PC-9 (cell line): ENCODE results near the gene RNF40. TPM values are rescaled to one million over a fixed set of nuclear protein-coding genes. Genes with fewer than 3 reads are reported as not detected.

Experiments used
- BruUV-seq: library from RNA; stranded (reverse); fragments of 400-500 nt; replicated peaks from 2 replicates; lab custom pipeline; 2021; lab: Mats Ljungman, UMichigan
- CTCF ChIA-PET: fragments of 300-600 bp; sonication (Branson Sonifier 250); formaldehyde crosslinking; loops from one replicate; lab custom pipeline; 2022; ENCODE audit warnings: antibody characterized with exemption; lab: Charles Lee
- POLR2A ChIA-PET: fragments of 300-600 bp; sonication (Branson Sonifier 250); formaldehyde crosslinking; loops from one replicate; lab custom pipeline; 2022; ENCODE audit warnings: antibody characterized with exemption; ENCODE audit not compliant: unreplicated experiment; lab: Charles Lee
- DNase-seq, 2 experiments: peaks; one replicate each; pipeline versions ENCODE4 v3.0.0 to v3.0.0-alpha.2; 2015 to 2022; ENCODE audit warnings: mixed read lengths in 1 of 2
- H2AFZ ChIP-seq: fragments of 200-600 bp; sonication (generic); 2 replicates; pipeline ENCODE4 v1.8.1; 2017; ENCODE audit warnings: antibody characterized with exemption
- H3F3A ChIP-seq: fragments of 200-600 bp; sonication (generic); 2 replicates; pipeline ENCODE4 v1.8.1; 2017; ENCODE audit warnings: antibody characterized with exemption, mild to moderate bottlenecking, low read depth; ENCODE audit not compliant: insufficient read depth
- H3K27ac ChIP-seq: fragments of 200-600 bp; sonication (generic); 2 replicates; pipeline ENCODE4 v1.6.1; 2016; ENCODE audit warnings: mixed run types
- H3K27me3 ChIP-seq: fragments of 200-600 bp; sonication (generic); 2 replicates; pipeline ENCODE4 v1.6.1; 2016; ENCODE audit warnings: low read depth, mixed run types; ENCODE audit not compliant: insufficient read depth
- H3K36me3 ChIP-seq: fragments of 200-600 bp; sonication (generic); 2 replicates; pipeline ENCODE4 v1.6.1; 2016; ENCODE audit warnings: low read depth, mixed run types
- H3K4me1 ChIP-seq: fragments of 200-600 bp; sonication (generic); replicated peaks from 2 replicates; pipeline ENCODE4 v1.6.1; 2016; ENCODE audit warnings: mixed run types; ENCODE audit not compliant: insufficient read depth
- H3K4me2 ChIP-seq: fragments of 200-600 bp; sonication (generic); 2 replicates; pipeline ENCODE4 v1.6.1; 2017; ENCODE audit warnings: mixed run types
- H3K4me3 ChIP-seq: fragments of 200-600 bp; sonication (generic); 2 replicates; pipeline ENCODE4 v1.6.1; 2016; ENCODE audit warnings: mixed run types
- H3K79me2 ChIP-seq: fragments of 200-600 bp; sonication (generic); 2 replicates; pipeline ENCODE4 v1.6.1; 2017; ENCODE audit warnings: low read depth, mixed run types
- H3K9me2 ChIP-seq: fragments of 200-600 bp; sonication (generic); 2 replicates; pipeline ENCODE4 v1.8.1; 2017; ENCODE audit warnings: mild to moderate bottlenecking; ENCODE audit not compliant: insufficient read depth
- H3K9me3 ChIP-seq: fragments of 200-600 bp; sonication (generic); 2 replicates; pipeline ENCODE4 v1.8.1; 2016; ENCODE audit warnings: low read depth; ENCODE audit not compliant: insufficient read depth
- H4K20me1 ChIP-seq: fragments of 200-600 bp; sonication (generic); 2 replicates; pipeline ENCODE4 v1.8.1; 2017; ENCODE audit not compliant: insufficient read depth
- EZH2 ChIP-seq: fragments of 200-600 bp; sonication (generic); IDR thresholded peaks from 2 replicates; pipeline ENCODE4 v1.8.0; 2017; ENCODE audit warnings: antibody characterized with exemption, low read depth
- intact Hi-C: fragments of 100-400 bp; cut with micrococcal nuclease; formaldehyde crosslinking; loops from one replicate; pipeline ENCODE4 v1.10.0; 2022; ENCODE audit not compliant: unreplicated experiment
- total RNA-seq: library from RNA; stranded (reverse); gene quantifications from 2 replicates; pipeline ENCODE4 v1.2.3, GENCODE V29; 2021
- TF ChIP-seq, protein P1 (sequence below): fragments of 200-600 bp; sonication (generic); conservative IDR thresholded peaks from 2 replicates; pipeline ENCODE4 v1.6.1; 2017; ENCODE audit warnings: mixed run types, antibody characterized with exemption, mild to moderate bottlenecking, moderate library complexity

RNF40 gene
- total RNA-seq, 1 experiment from 2014 or later = 178 TPM

DNA sequence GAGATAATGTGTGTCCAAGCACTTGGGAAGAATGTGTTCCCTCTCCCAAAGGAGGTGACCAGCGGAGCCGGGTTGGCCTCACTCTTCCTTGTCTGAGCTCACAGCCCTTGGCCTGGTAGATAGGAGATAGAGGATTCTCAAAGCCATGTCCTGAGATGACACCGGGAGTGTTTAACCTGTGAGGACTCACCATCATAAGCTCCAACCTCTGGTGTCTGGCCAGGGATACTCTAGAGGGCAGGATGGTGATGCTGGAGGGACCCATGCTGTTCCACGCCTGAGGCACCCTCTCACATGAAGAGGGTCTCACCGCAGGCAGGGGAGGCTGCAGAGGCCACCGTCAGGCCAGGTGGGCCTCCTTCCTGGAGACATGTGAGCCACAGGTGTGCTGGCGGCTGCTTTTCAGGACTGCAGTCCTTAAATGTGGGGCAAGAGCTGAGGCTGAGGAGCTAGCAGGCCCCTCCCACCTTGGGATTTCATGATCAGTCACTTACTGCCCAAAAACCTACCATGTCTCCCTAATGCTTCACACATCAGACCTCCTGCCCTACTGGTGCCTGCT lies 31.5 kb downstream of the RNF40 start:
- Histone ChIP-seq H3K9me2 (no peaks in the 10 kb centered on the region), H2AFZ (no peak overlapping the region), H3K4me2 (no peak overlapping the region), H4K20me1 (no peaks in the 10 kb centered on the region), H3K27ac (no peak overlapping the region), H3K36me3 (no peaks in the 10 kb centered on the region), H3K4me3 (no peak overlapping the region), H3K9me3 (no peaks in the 10 kb centered on the region), H3F3A (peaks cover 11% of the 10 kb centered on the region), H3K79me2 (no peaks in the 10 kb centered on the region), H3K4me1 (peaks cover 8% of the 10 kb centered on the region), H3K27me3 (no peaks in the 10 kb centered on the region)
- peak in 1 of 2 experiments; percentile 32 for DNase-seq
- CTCF ChIA-PET = interaction anchor here (0.5 kb wide), 1 partner anchor 19 kb away, joined by 3 read pairs; no protein-coding TSS in a partner anchor
- BruUV-seq = no TSS peak
- POLR2A ChIA-PET = interaction anchor here (0.5 kb wide), 1 partner anchor 97 kb away, joined by 3 read pairs; no protein-coding TSS in a partner anchor
- no peak for TF ChIP-seq EZH2
- TF ChIP-seq, protein P1, sequence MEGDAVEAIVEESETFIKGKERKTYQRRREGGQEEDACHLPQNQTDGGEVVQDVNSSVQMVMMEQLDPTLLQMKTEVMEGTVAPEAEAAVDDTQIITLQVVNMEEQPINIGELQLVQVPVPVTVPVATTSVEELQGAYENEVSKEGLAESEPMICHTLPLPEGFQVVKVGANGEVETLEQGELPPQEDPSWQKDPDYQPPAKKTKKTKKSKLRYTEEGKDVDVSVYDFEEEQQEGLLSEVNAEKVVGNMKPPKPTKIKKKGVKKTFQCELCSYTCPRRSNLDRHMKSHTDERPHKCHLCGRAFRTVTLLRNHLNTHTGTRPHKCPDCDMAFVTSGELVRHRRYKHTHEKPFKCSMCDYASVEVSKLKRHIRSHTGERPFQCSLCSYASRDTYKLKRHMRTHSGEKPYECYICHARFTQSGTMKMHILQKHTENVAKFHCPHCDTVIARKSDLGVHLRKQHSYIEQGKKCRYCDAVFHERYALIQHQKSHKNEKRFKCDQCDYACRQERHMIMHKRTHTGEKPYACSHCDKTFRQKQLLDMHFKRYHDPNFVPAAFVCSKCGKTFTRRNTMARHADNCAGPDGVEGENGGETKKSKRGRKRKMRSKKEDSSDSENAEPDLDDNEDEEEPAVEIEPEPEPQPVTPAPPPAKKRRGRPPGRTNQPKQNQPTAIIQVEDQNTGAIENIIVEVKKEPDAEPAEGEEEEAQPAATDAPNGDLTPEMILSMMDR = no peak
- intact Hi-C loops = no loop called here

DNA sequence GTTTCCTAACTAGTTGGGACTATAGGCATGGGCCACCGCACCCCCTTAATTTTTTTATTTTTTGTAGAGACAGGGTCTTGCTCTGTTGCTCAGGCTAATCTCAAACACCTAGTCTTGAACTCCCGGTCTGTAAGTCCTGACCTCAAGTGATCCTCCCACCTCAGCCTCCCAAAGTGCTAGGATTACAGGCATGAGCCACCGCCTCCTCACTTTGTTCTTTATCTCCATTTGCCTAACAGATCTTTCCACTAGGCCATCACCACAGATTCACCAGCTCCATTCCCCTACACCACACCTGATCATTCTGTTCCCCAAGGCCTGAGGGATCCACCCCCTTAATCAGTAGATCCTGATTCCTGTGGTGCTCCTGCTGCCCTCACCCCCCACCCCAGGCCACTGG lies 32.5 kb downstream of the RNF40 start:
- DNase-seq = peak in 1 of 2 experiments; percentile 33
- no TSS peak for BruUV-seq
- H3K4me2 ChIP-seq = no peak overlapping the region
- TF ChIP-seq, protein P1 = no peak
- TF ChIP-seq EZH2 = no peak
- peaks cover 8% of the 10 kb centered on the region for H3K4me1 ChIP-seq
- intact Hi-C loops = no loop called here
- H3K4me3 ChIP-seq = no peak overlapping the region
- H3K9me3 ChIP-seq = no peaks in the 10 kb centered on the region
- H3K9me2 ChIP-seq = no peaks in the 10 kb centered on the region
- CTCF ChIA-PET = no interaction called here
- H2AFZ ChIP-seq = no peak overlapping the region
- no peaks in the 10 kb centered on the region for H3K36me3 ChIP-seq
- POLR2A ChIA-PET = no interaction called here
- no peaks in the 10 kb centered on the region for H3K79me2 ChIP-seq
- no peaks in the 10 kb centered on the region for H4K20me1 ChIP-seq
- H3K27ac ChIP-seq = no peak overlapping the region
- H3F3A ChIP-seq = peaks cover 11% of the 10 kb centered on the region
- H3K27me3 ChIP-seq = no peaks in the 10 kb centered on the region

DNA sequence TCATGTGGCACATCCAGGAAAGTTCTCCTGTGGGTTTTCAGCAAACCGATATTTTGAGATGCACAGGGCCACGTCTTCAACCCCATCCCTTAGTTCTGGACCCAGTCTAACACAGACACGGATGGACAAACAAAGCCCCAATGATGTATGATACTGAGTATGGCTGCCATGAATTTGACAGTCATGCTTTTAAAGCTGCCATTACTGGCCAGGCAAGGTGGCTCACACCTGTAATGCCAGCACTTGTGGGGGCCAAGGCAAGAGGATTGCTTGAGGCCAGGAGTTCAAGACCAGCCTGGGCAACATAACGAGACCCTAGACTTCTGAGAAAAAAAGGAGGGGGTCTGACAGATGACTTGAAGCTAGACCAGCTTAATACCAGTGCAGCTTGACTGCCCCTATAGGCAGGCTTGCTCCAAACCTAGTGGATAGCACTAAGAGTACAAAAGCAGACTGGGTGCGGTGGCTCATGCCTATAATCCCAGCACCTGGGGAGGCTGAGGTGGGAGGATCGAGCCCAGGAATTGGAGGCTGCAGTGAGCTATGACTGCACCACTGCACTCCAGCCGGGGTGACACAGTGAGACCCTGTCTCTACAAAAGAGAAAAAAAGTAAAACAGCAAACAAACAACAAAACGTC lies 35.7 kb downstream of the RNF40 start:
- DNase-seq = peak in 1 of 2 experiments; percentile 34
- Histone ChIP-seq H3K4me1 (peaks cover 8% of the 10 kb centered on the region), H3K9me3 (no peaks in the 10 kb centered on the region), H3K36me3 (no peaks in the 10 kb centered on the region), H3K27ac (no peak overlapping the region), H3K4me2 (no peak overlapping the region), H3K4me3 (no peak overlapping the region), H4K20me1 (no peaks in the 10 kb centered on the region), H3F3A (peaks cover 11% of the 10 kb centered on the region), H3K79me2 (no peaks in the 10 kb centered on the region), H3K27me3 (no peaks in the 10 kb centered on the region), H2AFZ (no peak overlapping the region), H3K9me2 (no peaks in the 10 kb centered on the region)
- ChIA-PET POLR2A (interaction anchor here (0.6 kb wide), 2 partner anchors 711 to 732 kb away, joined by 4 to 6 read pairs; partner anchors contain the start of gene ALDOA), CTCF (no interaction called here)
- no peak for TF ChIP-seq EZH2
- TF ChIP-seq, protein P1 = no peak; the same call in 1 of the 2 replicates
- intact Hi-C loops = no loop called here
- no TSS peak for BruUV-seq
